ENCODE measurements around the gene REG3A. TPM values are rescaled to one million over a fixed set of nuclear protein-coding genes. Genes with fewer than 3 reads are reported as not detected.

REG3A gene
- total RNA-seq, 1 experiment from 2014 or later = not detected

GRCh38 chr2:79125721-79125985 is 33.9 kb downstream of the REG3A start:
- no peak overlapping the region for H2BK15ac ChIP-seq (ENCODE audit: low read depth, low read length)
- no peak overlapping the region for H4K5ac ChIP-seq (ENCODE audit: insufficient read length, low read depth, low read length)
- H3K4me2 ChIP-seq (ENCODE audit: insufficient read depth, insufficient read length, low read length) = no peak overlapping the region
- no peaks in the 10 kb centered on the region for H4K20me1 ChIP-seq (ENCODE audit: control insufficient read depth, insufficient read depth, insufficient read length)
- H3K56ac ChIP-seq (ENCODE audit: insufficient read length, low read depth, low read length) = no peak overlapping the region
- H3K79me1 ChIP-seq (ENCODE audit: insufficient read depth, low read depth, low read length, poor library complexity, severe bottlenecking) = no peaks in the 10 kb centered on the region
- no peaks in the 10 kb centered on the region for H3K9me3 Mint-ChIP-seq
- no peak overlapping the region for H3K27ac ChIP-seq (ENCODE audit: insufficient read length, low read depth, low read length)
- H3K36me3 Mint-ChIP-seq (ENCODE audit: insufficient read depth in 1 of 3, low read depth in 3 of 3) = no peaks in the 10 kb centered on the region
- no peaks in the 10 kb centered on the region for H3K27me3 Mint-ChIP-seq (ENCODE audit: low read depth)
- no peak overlapping the region for H2AK5ac ChIP-seq (ENCODE audit: insufficient read length, low read length)
- H3K4me3 Mint-ChIP-seq = no peak overlapping the region
- no peaks in the 10 kb centered on the region for H3K79me2 ChIP-seq (ENCODE audit: insufficient read depth, low read length)
- H3K23ac ChIP-seq (ENCODE audit: insufficient read length, low read depth, low read length) = no peak overlapping the region
- H3K4me1 ChIP-seq (ENCODE audit: insufficient read depth, low read length) = no peaks in the 10 kb centered on the region
- H3K27me3 ChIP-seq (ENCODE audit: insufficient read depth, low read length) = no peaks in the 10 kb centered on the region
- no peaks in the 10 kb centered on the region for H3K9me3 ChIP-seq (ENCODE audit: control insufficient read depth, low read depth, low read length)
- no peak overlapping the region for H2BK20ac ChIP-seq (ENCODE audit: low read depth, low read length, poor library complexity, severe bottlenecking)
- no CpG with 5 or more reads among the region's 3 CpGs for WGBS (ENCODE audit: extremely low coverage, insufficient read length, low lambda C conversion rate)
- no peak for TF ChIP-seq CTCF (conservative IDR thresholded peaks at IDR 0.05)
- no peak overlapping the region for H3K4ac ChIP-seq (ENCODE audit: low read depth, low read length)
- no peak overlapping the region for H3K27ac Mint-ChIP-seq
- H3T11ph ChIP-seq (ENCODE audit: low read length) = no peak overlapping the region
- no peak overlapping the region for H3K9ac ChIP-seq (ENCODE audit: extremely low read depth, insufficient read length, low read length)
- no peak overlapping the region for H2BK120ac ChIP-seq (ENCODE audit: low read depth, low read length, poor library complexity, severe bottlenecking)
- H4K8ac ChIP-seq (replicated peaks; ENCODE audit: insufficient read length, low read depth, low read length) = no peak overlapping the region
- no peak for DNase-seq
- H3K14ac ChIP-seq (ENCODE audit: insufficient read depth, low read length) = no peak overlapping the region
- no peak overlapping the region for H2BK12ac ChIP-seq (ENCODE audit: insufficient read length, low read depth, low read length)
- no peaks in the 10 kb centered on the region for H3K4me1 Mint-ChIP-seq
- H3K23me2 ChIP-seq (ENCODE audit: insufficient read length, low read depth, low read length, poor library complexity, severe bottlenecking) = no peaks in the 10 kb centered on the region
- H2BK5ac ChIP-seq (ENCODE audit: insufficient read length, low read length) = no peak overlapping the region
- H3K18ac ChIP-seq (ENCODE audit: insufficient read length, low read depth, low read length) = no peak overlapping the region
- no peak overlapping the region for H2AFZ ChIP-seq (ENCODE audit: low read length)
- H4K91ac ChIP-seq (ENCODE audit: insufficient read length, low read depth, low read length) = no peak overlapping the region

All from H9 (cell line).